GM21786 (cell line): ENCODE data around the gene CMTM4.
"Not testable (repeated sequence)": the region's sequence is repeated elsewhere in the genome, so short reads cannot be mapped to it uniquely, and the experiment has no call there.

Experiments
- ATAC-seq: cut with Tn5 transposase; IDR thresholded peaks from one replicate; pipeline ENCODE4 v1.9.1; 2021; ENCODE audit not compliant: unreplicated experiment

CMTM4 gene

DNA sequence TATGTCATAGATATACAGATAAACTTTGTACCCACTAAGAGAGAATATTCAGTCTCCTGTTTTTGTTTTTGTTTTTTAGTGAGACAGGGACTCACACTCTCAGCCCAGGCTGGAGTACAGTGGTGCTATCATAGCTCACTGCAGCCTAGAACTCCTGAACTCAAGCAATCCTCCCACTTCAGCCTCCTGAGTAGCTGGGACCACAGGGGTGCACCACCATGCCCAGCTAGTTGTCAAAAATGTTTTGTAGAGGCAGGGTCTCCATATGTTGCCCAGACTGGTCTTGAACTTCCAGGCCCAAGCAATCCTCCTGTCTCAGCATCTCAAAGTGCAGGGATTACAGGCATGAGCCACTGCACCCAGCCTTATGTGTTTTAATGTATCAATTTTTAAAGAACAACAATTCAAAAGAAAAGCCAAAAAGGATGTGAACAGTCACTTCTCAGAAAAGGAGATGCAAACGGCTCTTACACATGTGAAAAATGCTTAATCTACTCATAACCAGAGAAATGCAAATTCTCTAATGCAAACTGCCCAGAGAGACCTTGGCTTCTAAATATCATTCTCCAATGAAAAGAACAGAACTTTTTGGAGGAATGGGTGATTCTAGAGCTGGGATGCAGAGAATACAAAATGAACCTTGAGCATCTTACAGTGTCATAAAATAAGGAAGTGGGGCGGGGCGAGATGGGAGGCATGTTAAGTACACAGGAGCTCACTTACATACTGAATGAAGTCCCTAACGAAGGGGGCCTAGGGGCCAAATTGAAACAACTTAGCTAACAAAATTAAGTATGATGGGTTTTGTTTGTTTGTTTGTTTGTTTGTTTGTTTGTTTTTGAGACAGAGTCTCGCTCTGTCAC lies 99.3 kb downstream of the CMTM4 start:
- no peak for ATAC-seq

DNA sequence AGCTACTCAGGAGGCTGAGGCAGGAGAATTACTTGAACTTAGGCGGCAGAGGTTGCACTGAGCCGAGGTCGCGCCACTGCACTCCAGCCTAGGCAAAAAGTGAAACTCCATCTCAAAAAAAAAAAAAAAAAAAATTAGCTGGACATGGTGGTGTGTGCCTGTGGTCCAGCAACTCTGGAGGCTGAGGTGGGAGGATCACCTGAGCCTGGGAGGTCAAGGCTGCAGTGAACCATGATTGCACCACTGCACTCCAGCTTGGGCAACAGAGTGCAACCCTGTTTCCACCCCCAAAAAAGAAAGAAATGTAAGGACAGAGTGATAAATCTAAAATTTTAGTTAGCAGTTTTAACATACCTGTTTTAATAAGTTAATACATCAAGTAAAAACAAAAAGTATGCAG lies 100.0 kb downstream of the CMTM4 start:
- not testable (repeated sequence) for ATAC-seq

DNA sequence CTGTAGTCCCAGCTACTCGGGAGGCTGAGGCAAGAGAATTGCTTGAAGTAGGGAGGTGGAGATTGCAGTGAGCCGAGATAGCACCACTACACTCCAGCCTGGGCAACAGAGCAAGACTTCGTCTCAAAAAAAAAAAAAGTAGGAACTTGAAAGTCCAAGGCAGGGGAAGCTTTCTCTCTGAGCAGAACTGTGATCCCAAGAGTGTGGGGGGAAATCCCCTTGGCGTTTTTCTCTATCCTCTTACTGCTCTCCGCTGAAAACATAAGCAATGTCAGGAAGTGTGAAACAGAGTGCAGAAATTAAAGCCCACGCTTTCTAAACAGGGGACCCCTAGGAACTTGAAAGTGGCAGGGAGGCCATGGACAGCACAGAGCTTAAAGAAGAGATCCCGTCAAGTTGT lies 101.8 kb downstream of the CMTM4 start:
- ATAC-seq = no peak

DNA sequence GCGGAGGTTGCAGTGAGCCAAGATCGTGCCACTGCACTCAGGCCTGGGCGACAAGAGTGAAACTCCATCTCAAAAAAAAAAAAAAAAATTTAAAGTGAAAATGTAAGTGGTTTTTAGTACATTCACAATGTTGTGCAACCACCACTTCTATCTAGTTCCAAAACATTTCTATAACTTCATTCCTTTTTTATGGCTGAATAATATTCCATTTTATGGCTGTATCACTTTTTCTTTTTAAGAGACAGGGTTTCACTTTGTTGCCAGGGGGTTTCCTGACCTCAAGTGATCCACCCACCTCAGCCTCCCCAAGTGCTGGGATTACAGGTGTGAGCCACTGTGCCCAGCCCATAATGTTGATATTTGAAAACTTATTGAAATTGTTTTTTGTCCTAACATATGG lies 103.7 kb downstream of the CMTM4 start:
- no peak for ATAC-seq

DNA sequence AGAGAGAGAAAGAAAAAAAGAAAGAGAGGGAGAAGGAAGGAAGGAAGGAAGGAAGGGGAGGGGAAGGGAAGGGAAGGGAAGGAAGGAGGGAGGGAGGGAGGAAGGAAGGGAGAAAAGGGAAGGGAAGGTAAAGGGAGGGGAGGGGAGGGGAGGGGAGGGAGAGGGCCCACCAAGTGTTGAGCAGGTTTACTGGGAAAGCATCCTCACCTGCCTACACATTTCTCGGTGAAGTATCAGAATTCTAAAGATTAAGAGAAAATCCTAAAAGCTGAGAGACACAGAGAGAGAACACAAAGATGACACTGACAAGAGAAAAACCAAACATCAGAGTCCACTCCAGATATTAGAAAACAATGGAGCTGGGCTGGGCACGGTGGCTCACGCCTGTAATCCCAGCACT lies 104.3 kb downstream of the CMTM4 start:
- ATAC-seq = no peak

DNA sequence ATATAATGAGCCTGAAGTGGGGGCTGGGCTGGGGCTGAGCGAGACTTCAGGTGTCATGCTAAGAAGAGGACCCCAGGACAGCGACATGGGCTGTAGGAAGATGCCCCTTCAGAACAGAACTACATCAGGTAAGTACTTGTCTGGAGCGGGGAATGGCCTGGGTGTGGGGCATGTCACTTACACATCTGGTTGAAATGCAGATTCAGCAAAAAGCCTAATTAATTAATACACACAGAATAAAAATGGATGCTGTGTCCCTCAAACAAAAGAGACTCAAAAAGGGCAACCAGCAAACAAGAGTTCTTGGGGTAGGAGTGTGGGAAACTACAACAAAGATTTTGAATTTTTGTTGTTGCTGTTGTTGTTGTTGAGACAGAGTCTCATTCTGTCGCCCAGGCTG lies 105.5 kb downstream of the CMTM4 start:
- ATAC-seq = no peak

DNA sequence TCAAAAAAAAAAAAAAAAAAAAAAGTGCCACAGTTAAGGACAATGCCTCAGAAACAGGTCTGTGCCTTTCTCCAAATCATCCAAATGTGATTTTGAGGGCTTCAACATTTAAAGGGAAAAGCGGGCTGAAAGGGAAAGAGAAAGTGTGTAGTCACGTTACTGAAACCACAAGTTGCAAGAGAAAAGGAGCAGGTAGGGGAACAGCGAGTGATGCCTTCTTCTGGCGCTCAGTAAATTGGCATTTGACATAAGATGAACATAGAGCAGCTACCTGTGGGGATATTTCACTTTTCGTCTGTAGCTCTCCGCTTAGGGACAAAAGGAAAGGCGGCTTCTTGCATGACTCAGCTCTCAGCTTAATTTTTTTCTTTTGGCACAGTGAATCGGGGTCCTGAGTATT lies 106.2 kb downstream of the CMTM4 start:
- ATAC-seq = peak; percentile 50

DNA sequence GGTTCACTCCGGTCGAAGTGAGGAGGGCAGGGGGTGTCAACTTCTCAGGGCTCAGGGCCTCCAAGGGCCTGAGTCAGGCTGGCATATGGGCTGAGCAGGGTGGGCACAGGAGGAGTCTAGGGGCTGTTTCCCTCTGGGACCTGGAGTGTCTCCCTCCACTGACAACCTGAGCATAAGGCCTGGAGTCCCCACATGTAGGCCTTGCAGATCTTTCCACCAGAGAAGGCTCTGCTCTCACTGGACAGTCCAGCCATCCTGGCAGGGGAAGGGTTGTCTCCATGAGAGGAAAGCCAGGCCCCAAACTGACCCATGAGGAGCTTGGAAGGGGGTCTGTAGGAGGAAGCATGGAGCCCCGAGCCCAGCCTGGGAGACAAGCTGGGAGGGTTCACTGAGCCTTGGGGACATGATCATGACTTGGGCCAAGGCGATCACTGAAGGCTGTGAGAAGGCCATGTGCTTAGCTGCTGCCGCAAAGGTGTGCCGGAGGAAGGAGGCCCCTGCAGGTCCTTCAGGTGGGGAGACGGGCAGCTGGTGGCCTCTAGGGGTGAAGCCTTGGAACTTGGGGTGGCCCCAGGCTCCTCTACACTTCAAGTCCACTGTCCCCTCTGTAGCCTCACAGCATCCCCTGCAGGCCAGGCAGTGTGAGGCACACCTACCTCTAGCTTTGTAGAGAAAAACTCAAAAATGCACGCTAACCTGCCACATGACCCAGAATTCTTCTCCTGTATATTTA lies 107.4 kb downstream of the CMTM4 start:
- ATAC-seq = peak; percentile 83

DNA sequence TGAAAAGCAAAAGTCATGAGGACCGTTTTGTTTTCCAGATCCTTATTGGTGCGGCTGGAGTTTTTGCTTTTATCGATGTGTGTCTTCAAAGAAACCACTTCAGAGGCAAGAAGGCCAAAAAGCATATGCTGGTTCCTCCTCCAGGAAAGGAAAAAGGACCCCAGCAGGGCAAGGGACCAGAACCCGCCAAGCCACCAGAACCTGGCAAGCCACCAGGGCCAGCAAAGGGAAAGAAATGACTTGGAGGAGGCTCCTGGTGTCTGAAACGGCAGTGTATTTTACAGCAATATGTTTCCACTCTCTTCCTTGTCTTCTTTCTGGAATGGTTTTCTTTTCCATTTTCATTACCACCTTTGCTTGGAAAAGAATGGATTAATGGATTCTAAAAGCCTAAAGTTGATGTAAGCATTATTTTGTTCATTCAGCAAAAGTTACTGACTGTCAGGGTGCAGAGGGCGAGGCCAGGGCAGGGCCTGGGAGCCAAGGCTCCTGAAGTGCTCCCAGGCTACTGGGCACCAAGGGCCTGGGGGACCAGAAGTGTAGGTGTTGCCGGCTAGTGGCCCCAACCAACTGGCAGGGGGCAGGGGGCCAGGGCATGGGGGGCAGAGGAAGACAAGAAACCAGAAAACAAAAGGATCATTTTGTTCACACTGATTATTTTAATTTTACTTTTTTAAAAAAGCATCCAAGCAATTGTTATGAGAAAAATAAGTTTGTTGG lies 108.5 kb downstream of the CMTM4 start:
- ATAC-seq = no peak

DNA sequence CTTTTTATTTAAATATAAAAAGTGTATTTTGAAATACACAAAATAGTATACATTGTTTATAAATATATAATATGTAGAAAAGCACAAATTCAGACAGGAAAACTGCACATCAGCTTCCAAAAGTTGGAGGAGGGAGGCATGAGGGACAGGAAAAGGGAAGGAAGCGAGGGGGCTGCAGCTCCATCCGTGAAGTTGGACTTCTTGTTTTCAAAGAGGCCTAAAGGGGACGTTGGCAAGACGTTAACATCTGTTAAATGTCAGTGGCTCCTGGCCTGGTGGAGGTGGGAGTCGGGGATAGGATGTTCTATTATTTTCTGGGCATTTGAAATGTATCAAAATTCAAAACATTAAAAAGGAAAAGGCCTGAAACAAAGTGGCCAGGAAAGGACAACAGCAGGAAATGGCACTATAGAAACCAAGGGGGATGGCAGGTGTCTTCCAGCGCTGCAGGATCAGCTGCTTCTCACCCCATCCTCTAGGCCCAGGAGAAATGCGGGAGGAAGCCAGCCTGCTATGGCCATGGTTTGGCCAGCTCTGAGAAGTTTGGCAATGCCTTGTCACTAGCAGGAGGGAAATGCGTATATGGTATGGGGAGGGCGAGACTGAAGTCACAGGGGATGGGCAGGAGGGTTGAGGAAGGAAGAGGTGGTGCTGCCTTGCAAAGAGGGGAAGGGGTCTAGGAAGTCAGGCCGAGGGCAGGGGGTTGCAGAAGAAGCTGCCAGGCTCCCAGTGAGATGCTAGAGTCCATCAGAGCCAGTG lies 110.9 kb downstream of the CMTM4 start:
- no peak for ATAC-seq

DNA sequence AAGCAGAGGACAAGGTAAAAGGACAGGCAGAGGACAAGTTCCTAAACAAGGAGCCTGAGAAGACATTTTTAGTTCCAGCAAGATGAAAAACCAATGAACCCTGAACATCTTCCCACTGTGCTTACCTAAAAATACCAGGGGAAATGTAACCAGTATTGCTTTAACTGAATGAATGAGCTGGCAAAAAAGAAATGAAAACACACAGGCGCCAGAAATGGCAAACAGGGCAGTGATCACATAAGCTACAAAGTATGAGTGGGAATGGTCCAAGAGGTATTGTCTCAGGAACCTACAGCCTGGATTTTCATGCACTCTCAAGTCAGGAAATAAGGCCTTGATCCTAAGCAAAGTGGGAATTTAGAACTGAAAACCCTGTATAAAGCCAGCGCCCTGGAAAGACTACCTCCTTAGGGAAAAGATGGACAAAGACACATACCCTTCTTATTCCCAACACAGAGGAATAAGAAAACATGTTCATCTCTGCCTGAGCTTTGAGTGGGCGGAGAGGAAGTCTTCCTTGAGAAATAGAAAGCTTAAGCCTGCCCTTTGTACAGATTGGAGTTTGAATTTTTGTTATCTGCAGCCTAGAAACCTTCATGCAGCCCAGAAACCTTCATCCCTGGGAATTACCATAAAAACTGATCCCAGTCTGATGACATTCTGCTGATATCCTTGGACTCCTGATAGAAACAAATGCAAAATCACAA lies 115.1 kb downstream of the CMTM4 start:
- ATAC-seq = no peak

DNA sequence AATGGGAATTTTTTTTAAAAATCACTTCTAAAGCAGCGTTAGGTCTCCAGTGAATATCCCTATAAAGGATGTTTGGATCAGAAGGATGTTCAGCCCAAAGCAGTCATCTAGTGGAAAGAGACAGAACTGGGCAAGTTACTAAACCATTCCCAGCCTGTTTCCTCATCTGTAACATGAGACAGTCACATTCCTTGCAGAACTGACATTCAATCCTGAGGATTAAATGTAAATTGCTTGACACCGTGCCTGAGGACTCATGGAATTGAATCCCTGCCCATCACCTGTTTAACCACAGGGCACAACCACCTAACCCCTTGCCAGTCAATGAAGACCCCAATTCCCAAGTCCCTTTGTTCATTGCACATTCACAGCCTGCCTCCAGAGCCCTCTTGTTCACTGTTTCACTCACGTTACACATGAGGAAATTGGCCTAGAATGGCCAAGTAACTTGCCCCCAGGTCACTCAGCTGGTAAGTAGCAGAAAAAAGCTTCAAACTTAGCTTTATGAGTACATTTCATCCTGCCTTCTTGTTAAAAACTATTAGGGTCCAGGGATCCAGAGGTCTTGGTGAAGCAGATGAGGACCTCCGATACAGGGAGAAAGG lies 115.8 kb downstream of the CMTM4 start:
- ATAC-seq = no peak

DNA sequence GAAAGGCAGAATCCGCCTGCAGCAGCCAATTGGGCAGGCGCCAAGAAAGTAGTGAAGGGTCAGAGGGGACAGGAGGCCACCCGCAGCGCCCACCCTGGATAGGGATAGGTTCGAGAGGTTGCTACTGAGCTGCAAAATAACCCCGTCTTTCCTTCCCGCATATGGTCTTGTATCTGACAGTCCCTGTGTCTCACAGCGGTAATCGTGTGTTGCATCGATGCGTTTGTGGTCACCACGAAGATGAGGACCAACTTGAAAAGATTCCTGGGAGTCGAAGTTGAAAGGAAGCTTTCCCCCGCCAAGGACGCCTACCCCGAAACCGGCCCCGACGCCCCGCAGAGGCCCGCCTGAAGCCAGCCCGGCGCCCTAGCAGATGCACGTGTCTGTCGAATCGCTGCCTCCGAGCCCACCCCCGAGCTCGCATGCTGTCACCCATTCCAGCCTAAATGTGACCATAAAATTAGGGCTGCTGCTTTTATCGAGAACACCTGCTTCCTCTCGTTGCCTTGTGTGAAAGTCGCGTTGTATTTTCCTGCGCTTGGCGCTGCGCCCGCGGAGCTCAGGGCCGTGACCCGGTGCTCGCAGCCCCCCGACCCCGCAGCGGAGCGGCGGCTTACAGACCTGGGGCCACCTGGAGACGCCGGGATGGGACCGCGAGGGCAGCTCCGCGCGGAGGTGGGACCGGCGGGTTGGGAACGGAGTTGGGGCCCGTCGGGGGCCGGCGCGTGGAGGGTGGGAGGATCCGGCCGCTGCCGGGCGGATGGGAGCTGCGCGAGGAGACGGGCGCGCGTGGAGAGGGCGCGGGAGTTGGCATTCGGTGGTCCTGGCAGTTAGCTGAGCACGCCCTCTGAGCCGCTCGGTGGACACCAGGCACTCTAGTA lies 117.7 kb downstream of the CMTM4 start, which contains the start of gene CMTM2:
Gene CMTM2, plus strand, starts transcription at position 813 of the 881 bp plus-strand sequence. CDS start 145 bp downstream, outside the sequence.
- ATAC-seq = no peak

DNA sequence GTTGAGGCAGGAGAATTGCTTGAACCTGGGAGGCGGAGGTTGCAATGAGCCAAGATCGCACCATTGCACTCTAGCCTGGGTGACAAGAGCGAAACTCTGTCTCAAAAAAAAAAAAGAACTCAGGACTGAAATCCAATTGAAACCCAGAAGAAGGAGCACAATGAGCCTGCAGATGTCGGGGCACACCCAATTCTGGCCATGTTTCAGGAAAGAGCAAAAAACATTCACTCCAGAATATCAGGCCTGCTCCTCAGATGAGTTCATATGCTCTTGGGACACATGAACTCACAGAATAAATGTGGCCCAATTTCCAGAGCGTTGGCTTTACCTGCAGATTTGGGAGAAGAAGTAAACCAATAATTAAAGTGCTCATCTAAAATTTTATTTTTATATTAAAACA lies 120.2 kb downstream of the CMTM4 start:
- no peak for ATAC-seq

DNA sequence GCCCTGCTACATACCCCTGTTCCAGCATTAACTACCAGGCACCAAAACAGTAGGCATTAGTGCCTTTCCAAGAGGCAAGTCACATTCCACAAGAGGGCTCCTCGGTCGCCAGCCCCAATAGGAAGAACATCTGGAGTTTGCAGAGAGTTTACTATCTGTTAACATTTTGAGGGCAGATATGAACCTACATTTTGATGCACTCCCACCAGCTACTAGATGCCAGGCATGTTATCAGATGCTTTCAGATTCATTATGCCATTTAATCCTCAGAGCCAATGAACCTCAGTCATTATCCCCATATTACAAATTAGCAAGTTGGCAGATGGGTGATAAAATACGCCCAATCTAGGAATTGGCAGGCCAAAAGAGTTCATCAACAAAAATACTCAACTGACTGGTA lies 121.5 kb downstream of the CMTM4 start:
- no peak for ATAC-seq

DNA sequence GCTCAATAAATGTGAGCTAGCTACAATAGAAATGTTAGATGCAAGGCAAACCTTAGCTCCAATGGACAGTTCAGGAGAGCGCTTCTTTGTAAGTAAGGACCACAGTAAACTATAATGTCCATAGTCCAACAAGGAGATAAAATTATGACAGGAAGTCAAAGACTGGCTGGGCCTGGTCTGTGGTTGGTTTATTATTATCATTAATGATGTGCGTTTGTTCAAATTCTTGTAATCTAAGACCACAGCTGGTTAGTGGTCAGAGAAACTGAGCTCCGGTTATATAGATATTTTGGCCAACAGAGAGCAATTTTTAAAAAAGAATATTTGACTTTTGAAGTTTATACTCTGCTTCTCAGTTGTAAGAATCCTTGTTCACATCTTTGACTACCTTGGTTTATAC lies 122.0 kb downstream of the CMTM4 start:
- no peak for ATAC-seq

DNA sequence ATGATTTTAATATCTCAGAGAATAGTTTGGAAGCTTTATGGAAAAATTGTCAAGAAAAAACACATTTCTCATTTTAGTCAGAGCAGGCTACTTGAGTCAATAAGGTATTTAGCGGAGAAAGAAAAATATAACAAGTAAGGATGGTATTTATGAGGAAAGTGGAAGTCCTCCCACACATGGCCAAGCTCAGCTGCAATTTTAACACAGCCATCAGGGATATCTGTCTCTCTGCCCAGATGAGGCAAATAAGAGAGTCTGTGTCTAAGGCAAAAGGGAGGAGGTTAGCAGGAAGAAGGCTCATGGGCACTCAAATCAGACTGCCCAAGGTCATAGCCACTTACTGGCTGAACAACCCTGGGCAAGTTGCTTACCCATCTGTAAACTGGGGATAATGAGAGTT lies 122.5 kb downstream of the CMTM4 start:
- ATAC-seq = no peak

DNA sequence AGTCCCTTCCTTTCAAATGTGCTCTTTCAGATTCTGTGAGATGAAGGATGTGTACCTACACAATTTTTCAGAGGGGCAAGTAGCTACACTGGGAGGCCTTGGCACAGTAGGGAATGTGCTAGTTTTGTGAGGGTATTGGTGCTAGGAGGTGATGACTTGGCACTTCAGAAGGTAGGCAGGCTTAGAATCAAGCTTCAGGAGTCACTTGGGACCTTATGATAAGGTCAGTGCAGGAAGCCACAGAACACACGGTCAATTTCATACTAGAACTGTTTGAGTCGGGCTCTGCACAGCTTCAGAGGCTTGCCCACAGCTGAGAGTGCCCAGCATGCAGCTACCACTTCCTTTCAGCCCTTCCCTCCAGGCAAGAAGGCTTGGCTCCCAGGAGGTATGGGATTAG lies 124.2 kb downstream of the CMTM4 start:
- no peak for ATAC-seq

DNA sequence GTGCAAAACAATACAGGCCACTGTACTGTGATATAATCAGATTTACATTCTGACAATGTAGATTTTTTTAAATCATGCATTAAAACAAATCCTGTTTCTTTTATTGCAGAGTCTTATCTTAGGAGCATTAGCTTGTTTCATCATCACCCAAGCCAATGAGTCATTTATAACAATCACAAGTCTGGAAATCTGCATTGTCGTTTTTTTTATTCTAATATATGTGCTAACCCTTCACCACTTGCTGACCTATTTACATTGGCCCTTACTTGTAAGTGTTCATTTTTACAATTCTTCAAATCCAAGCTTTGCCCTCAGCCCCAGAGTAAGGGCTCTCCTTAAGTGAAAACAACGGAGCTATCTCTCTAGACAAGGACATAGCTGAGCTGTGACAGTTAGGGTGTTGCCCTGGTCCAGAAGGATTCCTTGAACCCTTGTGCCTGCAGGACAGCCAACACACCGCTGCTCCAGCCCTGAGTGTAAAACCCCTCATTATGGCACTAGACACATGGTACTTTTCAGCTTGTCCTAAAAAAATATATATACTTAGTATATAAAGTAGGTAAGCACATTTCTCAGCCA lies 126.6 kb downstream of the CMTM4 start:
- no peak for ATAC-seq
